B cell (primary cell): ENCODE measurements around the gene HS2ST1. TPM values are rescaled to one million over a fixed set of nuclear protein-coding genes. Genes with fewer than 3 reads are reported as not detected.

ENCODE experiments used
- ATAC-seq: fragments of 200-7000 bp; cut with Tn5 transposase; one replicate; pipeline ENCODE4 v1.10.0; 2021; ENCODE audit warnings: low read depth, mild to moderate bottlenecking, moderate number of reproducible peaks, moderate library complexity
- CTCF ChIA-PET: fragments of 350-600 bp; sonication (Branson Sonifier 250); formaldehyde crosslinking; loops from one replicate; lab custom pipeline; 2021; ENCODE audit warnings: antibody characterized with exemption, inconsistent platforms; lab: Charles Lee
- POLR2A ChIA-PET: fragments of 350-600 bp; sonication (Branson Sonifier 250); formaldehyde crosslinking; loops from one replicate; lab custom pipeline; 2021; ENCODE audit warnings: antibody characterized with exemption; lab: Charles Lee
- DNase-seq: peaks from one replicate; pipeline ENCODE4 v3.0.0; 2013
- H2AFZ ChIP-seq: 2 replicates; pipeline ENCODE4 v1.6.1; 2012; ENCODE audit warnings: mild to moderate bottlenecking, low read depth, low read length; ENCODE audit not compliant: insufficient read depth, poor library complexity, severe bottlenecking
- H3K27ac ChIP-seq, 2 donors: 1 replicate in 1 of 2; 2 replicates in 1 of 2; pipeline ENCODE4 v1.5.1; 2012 to 2013; ENCODE audit warnings: low read length in 2 of 2, mild to moderate bottlenecking in 2 of 2, moderate library complexity in 1 of 2
- H3K27me3 ChIP-seq, 4 experiments: fragments of 200-600 bp in 1 of 4; sonication (generic) in 1 of 4; replicated peaks in 1 of 4; 1 replicate in 2 of 4; 2 replicates in 2 of 4; pipeline versions ENCODE4 v1.6.1 to v1.7.0; 2013 to 2016; ENCODE audit warnings: low read length in 3 of 4, mild to moderate bottlenecking in 2 of 4, mixed read lengths in 1 of 4, moderate library complexity in 1 of 4; ENCODE audit not compliant: insufficient read depth in 4 of 4, control insufficient read depth in 3 of 4; ENCODE audit errors: control extremely low read depth in 1 of 4
- H3K36me3 ChIP-seq, 2 experiments: replicated peaks in 1 of 2; 1 replicate in 1 of 2; 2 replicates in 1 of 2; pipeline versions ENCODE4 v1.6.1 to v1.7.1; 2013; ENCODE audit warnings: low read length in 1 of 2; ENCODE audit not compliant: insufficient read depth in 2 of 2, control insufficient read depth in 1 of 2; ENCODE audit errors: control extremely low read depth in 1 of 2, extremely low read depth in 1 of 2
- H3K4me1 ChIP-seq, 2 donors: fragments of 200-600 bp in 1 of 2; sonication (generic) in 1 of 2; 1 replicate in 1 of 2; 2 replicates in 1 of 2; pipeline versions ENCODE4 v1.5.1 to v1.6.1; 2013 to 2017; ENCODE audit warnings: low read length in 2 of 2; ENCODE audit not compliant: control insufficient read depth in 2 of 2, insufficient read depth in 2 of 2
- H3K4me2 ChIP-seq: replicated peaks from 2 replicates; pipeline ENCODE3; 2012; ENCODE audit warnings: mild to moderate bottlenecking, low read depth, low read length; ENCODE audit not compliant: poor library complexity, severe bottlenecking
- H3K4me3 ChIP-seq, 5 experiments: fragments of 200-600 bp in 1 of 5; sonication (generic) in 1 of 5; 1 replicate in 3 of 5; 2 replicates in 2 of 5; pipeline versions ENCODE4 v1.5.1 to v1.7.0; 2011 to 2016; ENCODE audit warnings: low read length in 4 of 5, mild to moderate bottlenecking in 4 of 5, low read depth in 2 of 5, control low read depth in 1 of 5, moderate library complexity in 1 of 5; ENCODE audit not compliant: insufficient read depth in 1 of 5; ENCODE audit errors: control extremely low read depth in 1 of 5, extremely low read depth in 1 of 5
- H3K79me2 ChIP-seq: fragments of 200-600 bp; sonication (generic); one replicate; pipeline ENCODE4 v1.6.0; 2016; ENCODE audit warnings: low read length; ENCODE audit not compliant: control insufficient read depth, insufficient read depth
- H3K9ac ChIP-seq: fragments of 200-600 bp; sonication (generic); 2 replicates; pipeline ENCODE4 v1.6.1; 2017; ENCODE audit warnings: mild to moderate bottlenecking, low read length, moderate library complexity
- H3K9me3 ChIP-seq, 3 donors: one replicate each; pipeline versions ENCODE4 v1.6.1 to v1.7.1; 2013; ENCODE audit warnings: low read length in 2 of 3; ENCODE audit not compliant: control insufficient read depth in 2 of 3, insufficient read depth in 1 of 3; ENCODE audit errors: control extremely low read depth in 1 of 3
- H4K20me1 ChIP-seq: 2 replicates; pipeline ENCODE4 v1.6.0; 2012; ENCODE audit warnings: mild to moderate bottlenecking, low read length; ENCODE audit not compliant: insufficient read depth, control insufficient read depth, poor library complexity, severe bottlenecking
- H3K27ac Mint-ChIP-seq: one replicate; pipeline ENCODE4 v1.8.0; 2021; ENCODE audit warnings: mixed read lengths
- H3K27me3 Mint-ChIP-seq: one replicate; pipeline ENCODE4 v1.8.0; 2021; ENCODE audit warnings: mixed read lengths
- H3K4me1 Mint-ChIP-seq: one replicate; pipeline ENCODE4 v1.8.0; 2021; ENCODE audit warnings: mixed read lengths
- H3K4me3 Mint-ChIP-seq: one replicate; pipeline ENCODE4 v1.8.0; 2021; ENCODE audit warnings: mixed read lengths
- H3K9me3 Mint-ChIP-seq: one replicate; pipeline ENCODE4 v1.8.0; 2022; ENCODE audit warnings: mixed read lengths; ENCODE audit not compliant: insufficient read depth
- CTCF ChIP-seq: fragments of 200-600 bp; IDR thresholded peaks from one replicate; pipeline ENCODE4 v1.8.0; 2022; ENCODE audit warnings: antibody characterized with exemption, mild to moderate bottlenecking
- EZH2 ChIP-seq: IDR thresholded peaks from 2 replicates; pipeline ENCODE4 v1.6.1; 2012; ENCODE audit warnings: borderline replicate concordance, low read depth, mild to moderate bottlenecking, moderate library complexity, low read length; ENCODE audit not compliant: insufficient read depth, poor library complexity, severe bottlenecking
- WGBS: methylation state at CpG from one replicate; pipeline ENCODE4 v1.1.5; 2013; ENCODE audit warnings: missing lambda C conversion rate; ENCODE audit not compliant: insufficient coverage; 5-methylcytosine and 5-hydroxymethylcytosine counted together
- intact Hi-C: fragments of 100-400 bp; cut with micrococcal nuclease; formaldehyde crosslinking; loops from one replicate; pipeline ENCODE4 v1.10.0; 2022
- polyA plus RNA-seq: library from polyadenylated mRNA; depleted of rRNA; stranded (reverse); fragments of >200 nt; gene quantifications from 2 replicates; pipeline ENCODE4 v1.2.3, GENCODE V29; 2012
- total RNA-seq, 2 donors: library from RNA; stranded (reverse); fragments of 120-200 nt in 1 of 2; gene quantifications; 1 replicate in 1 of 2; 2 replicates in 1 of 2; pipeline versions ENCODE4 v1.2.3 to v1.2.4, GENCODE V29; 2013 to 2022

Gene HS2ST1
- total and polyA plus RNA-seq, 2 donors (not counting 1 experiment from before 2014, with no cell fraction given), result 3.0 to 16.9 TPM

GRCh38 chr1:86970938-86971337, 56.5 kb downstream of the HS2ST1 start:
- ATAC-seq (no peak), DNase-seq (no peak)
- H3K9ac ChIP-seq, result no peak overlapping the region
- TF ChIP-seq CTCF, result no peak
- H3K4me1 ChIP-seq, result no peaks in the 10 kb centered on the region
- no peak overlapping the region for H3K4me3 ChIP-seq
- 100% methylated on average over 1 of the region's 2 CpGs for whole genome bisulfite sequencing
- H2AFZ ChIP-seq, result no peak overlapping the region
- no peaks in the 10 kb centered on the region for H3K27me3 ChIP-seq
- no peaks in the 10 kb centered on the region for H3K36me3 ChIP-seq
- H3K9me3 ChIP-seq, result no peaks in the 10 kb centered on the region
- H3K4me2 ChIP-seq, result no peak overlapping the region
- H3K9me3 Mint-ChIP-seq, result no peaks in the 10 kb centered on the region
- H3K79me2 ChIP-seq, result peaks cover 48% of the 10 kb centered on the region
- no peak overlapping the region for H3K4me3 Mint-ChIP-seq
- no peak overlapping the region for H3K27ac Mint-ChIP-seq
- ChIA-PET CTCF (interaction anchor here (1.1 kb wide), 2 partner anchors 18 to 114 kb away, joined by 3 read pairs; no protein-coding TSS in a partner anchor), POLR2A (no interaction called here)
- H4K20me1 ChIP-seq, result no peaks in the 10 kb centered on the region
- H3K4me1 Mint-ChIP-seq, result peaks cover 13% of the 10 kb centered on the region
- intact Hi-C loops, result no loop called here
- H3K27ac ChIP-seq, result no peak overlapping the region
- H3K27me3 Mint-ChIP-seq, result no peaks in the 10 kb centered on the region

GRCh38 chr1:86971778-86972177, 57.3 kb downstream of the HS2ST1 start:
- intact Hi-C loops, result no loop called here
- H3K4me1 Mint-ChIP-seq, result peaks cover 10% of the 10 kb centered on the region
- Histone ChIP-seq H3K36me3 (no peaks in the 10 kb centered on the region), H3K9me3 (no peaks in the 10 kb centered on the region), H2AFZ (no peak overlapping the region), H3K9ac (no peak overlapping the region), H3K4me3 (no peak overlapping the region), H3K4me1 (no peaks in the 10 kb centered on the region), H3K79me2 (peaks cover 48% of the 10 kb centered on the region), H4K20me1 (no peaks in the 10 kb centered on the region), H3K27ac (no peak overlapping the region), H3K27me3 (no peaks in the 10 kb centered on the region), H3K4me2 (no peak overlapping the region)
- H3K9me3 Mint-ChIP-seq, result no peaks in the 10 kb centered on the region
- CTCF ChIA-PET, result interaction anchor here (1.1 kb wide), 2 partner anchors 17 to 113 kb away, joined by 3 read pairs; no protein-coding TSS in a partner anchor
- no CpG with 5 or more reads among the region's 3 CpGs for WGBS
- no peak overlapping the region for H3K4me3 Mint-ChIP-seq
- DNase-seq (no peak), ATAC-seq (no peak)
- POLR2A ChIA-PET, result interaction anchor here (0.6 kb wide), 1 partner anchor 116 kb away, joined by 7 read pairs; no protein-coding TSS in a partner anchor
- TF ChIP-seq CTCF (no peak), EZH2 (no peak)
- H3K27me3 Mint-ChIP-seq, result no peaks in the 10 kb centered on the region
- H3K27ac Mint-ChIP-seq, result no peak overlapping the region
